ENCODE data around the gene HDGFL2.

Gene HDGFL2

DNA sequence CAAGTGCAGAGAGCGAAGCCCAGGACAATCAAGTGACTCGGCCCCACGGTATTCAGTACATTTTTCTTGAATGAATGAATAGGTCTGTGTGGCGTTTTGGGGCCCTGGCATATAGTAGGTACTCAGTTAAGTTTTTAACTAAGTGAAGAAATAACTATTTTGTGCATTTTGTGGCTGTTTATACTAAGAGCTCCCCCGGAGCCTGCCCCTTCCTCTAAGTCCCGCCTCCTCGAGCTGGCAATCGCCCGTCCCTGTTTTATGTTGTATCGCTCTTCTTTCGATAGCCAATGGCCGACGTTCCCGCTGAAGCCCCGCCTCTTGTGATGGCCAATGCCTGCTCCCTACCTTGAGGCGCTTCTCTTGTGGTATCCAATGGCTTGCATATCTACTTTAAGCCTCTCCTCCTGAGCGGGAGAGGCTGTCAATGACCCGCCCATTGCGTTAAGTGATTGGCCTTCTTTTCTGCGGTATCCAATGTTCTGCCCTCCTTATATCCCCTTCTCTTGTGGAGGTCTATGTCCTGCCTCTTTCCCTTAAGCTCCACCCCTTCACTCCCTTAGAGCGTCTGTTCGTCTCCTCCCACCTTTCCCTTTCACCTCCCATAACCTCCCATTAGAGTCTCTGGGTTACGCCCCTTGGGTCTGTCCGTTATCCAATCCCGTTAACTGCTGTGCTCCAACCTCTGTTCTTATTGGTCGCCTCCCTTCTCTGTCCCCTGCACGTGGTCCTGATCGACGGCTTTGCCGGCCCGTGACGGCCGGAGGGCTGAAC, 509 bp upstream of the HDGFL2 start:
- peak; percentile 100 for DNase-seq

DNA sequence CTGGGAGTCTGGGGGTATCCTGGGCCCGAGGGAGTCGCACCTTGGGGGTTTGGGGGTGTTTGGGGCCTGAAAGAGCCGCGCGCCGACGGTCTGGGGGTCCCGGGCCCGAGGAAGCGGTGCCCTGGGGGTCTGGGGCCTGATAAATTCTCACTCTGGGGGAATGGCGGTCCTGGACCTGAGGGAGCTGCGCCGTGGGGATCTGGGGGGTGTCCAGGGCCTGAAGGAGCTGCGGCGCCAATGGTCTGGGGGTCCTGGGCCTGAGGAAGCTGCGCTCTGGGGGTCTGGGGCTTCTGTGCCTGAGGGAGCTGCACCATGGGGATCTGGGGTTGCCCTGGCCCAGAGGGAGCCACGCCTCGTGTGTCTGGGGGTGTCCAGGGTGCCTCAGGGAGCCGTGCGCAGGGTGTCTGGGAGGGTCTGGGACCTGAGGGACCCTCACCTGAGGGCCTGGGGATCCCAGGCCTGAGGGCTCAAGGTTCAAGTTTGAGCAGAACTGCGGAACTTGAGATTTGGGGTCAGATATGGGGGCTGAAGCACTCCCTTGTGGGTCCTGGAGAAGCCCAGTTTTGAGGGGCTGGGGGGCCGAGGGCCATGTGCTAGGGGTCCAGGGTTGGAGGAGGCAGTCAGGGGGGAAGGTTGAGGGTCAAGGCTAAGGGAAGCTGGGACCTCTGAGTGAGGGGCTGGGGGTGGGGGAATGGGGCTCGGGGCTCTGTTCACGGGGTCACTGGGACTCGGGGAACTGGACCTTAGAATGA, 1.1 kb downstream of the HDGFL2 start:
- DNase-seq = no peak

DNA sequence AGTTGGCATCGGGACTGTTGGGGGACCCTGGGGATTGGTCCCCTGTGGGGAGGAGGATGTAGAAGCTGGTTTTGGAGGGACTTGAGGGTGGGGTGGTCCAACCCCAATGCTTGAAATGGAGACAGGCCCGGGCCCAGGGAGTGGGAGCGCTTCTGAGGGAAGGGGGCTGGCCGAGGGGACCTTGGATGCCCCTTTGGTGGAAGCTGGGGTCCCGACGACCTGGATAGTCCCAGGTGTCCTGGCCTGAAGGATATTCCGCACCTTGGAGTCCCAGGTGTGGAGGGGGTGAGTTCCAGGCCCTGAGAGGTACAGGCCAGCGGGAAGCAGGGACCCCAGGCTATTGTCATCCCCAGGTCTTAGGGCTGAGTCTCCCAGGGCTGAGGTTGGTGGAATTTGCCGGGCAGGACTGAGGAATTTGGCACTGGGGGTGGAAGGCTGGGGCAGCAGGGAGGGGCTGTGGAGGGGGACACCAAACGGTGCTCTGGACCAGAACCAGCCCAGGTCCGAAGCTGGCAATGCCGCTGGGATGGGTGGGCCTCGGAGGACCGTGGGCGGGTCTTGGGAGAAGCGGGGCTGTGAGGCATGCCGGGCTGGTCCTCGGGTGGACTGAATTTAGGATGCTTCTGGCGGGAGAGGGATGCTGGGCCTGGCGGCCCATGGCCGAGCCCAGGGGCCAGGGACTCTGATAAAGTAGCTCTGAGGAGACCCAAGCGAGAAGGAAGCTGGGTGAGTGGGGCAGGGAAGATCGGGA, 1.8 kb downstream of the HDGFL2 start:
- DNase-seq = no peak

DNA sequence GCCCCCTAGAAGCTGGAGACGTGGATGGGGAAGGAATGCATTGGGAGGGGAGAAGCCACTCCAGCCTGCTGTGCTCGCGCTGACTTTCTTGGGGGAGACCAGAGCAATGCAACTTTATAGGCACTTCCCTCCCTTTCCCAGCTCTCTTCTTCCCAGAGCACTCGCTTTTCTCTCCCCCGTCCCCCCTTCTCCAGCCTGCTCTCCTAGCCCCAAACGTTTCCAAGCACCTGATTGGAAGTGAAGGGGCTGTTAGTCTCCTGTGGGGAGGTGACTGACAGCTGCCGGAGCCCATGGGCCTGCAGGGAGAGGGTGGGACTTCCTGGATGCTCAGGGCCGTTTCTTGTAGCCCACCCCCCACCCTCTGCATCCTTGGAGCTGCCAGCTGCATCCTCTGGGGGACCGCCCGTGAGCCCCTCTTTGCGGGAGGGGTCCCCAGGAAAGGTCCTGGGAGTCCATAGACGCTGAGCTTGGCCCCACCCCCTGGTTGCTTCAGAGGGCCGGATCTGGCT, 2.5 kb downstream of the HDGFL2 start:
- peak; percentile 66 to 83 for DNase-seq

DNA sequence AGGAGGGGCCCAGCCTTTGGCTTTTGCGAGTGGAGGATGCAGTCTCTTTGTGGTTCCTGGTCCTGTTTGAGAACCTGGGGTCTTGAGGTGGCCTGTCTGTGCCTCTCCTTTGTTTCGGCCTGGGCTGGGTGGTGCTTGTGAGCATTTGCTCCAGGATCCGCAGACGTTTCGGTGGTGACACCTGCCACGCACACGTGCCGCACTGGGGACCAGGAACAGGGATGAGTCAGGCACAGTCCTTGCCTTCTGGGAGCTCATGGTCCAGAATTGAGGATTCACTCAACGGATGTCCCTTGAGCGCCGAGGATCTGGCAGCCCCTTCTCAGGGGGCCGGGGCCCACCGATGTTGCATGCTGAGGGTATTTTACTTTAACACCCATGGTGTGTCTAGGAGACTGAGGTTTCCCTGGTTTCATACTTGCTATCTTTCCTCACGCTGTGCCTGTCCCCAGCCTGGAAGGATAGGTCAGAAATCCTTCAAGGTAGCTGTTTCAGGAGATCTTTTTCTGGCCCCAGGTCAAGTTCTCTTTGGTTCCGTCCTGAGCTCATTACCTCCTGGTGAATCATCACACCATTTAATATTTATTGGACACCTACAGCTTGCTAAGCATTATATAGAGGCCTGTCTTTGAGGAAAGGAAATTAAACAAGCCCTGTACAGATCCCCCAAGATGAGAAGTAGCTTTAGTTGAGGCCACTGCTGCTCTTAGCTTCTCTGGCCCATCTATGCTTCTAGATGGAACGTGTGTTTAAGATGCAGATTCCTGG, 5.1 kb downstream of the HDGFL2 start:
- DNase-seq = no peak

DNA sequence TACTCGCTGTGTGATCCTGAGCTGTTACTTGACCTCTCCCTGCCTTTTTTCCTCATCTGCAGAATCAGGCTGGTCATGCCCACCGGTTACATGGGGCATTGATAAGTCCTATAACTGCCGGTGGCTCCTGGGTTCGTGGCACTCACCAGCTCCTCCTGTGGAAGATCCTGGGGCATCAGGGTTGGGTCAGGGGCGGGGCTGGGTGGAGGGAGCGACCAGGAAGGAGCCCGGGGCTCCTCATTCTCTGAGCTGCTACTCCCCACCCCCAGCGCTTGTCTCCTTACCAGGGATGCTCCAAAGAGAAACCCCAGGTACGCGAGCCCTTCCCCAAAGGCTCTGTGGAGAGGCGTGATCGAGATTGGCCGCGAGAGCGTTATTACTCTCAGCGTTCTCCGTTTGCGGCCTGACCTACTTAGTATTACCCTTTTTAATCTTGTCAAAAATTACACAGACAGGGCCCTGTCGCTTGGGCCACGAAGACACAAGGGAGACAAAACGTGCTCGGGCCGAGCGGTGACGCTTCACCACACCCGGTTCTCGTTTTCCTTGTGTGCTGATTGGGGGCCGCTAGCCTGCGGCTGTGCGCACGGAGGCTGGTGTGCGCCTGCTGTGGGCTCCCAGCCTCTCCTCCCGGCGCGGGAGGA, 10.7 kb downstream of the HDGFL2 start:
- DNase-seq = no peak

DNA sequence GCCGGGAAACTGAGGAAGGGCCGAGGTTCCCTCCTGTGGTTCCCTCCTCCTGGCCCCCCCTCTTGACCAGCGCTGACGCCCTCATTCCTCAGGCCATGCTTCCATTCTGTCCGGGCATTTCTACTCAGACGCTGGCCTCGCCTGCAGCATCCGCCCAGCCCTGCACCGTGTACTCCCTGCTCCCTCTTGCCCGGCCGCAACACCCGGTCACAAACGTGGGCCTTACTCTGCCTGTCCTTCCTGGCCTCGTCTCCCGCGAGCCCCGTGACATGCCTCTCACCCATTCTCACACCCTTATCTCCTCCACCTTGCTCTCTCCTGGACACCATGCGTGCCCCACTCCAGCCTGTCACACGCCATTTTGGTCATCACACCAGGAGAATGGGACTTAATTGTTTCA, 11.3 kb downstream of the HDGFL2 start:
- DNase-seq = no peak

DNA sequence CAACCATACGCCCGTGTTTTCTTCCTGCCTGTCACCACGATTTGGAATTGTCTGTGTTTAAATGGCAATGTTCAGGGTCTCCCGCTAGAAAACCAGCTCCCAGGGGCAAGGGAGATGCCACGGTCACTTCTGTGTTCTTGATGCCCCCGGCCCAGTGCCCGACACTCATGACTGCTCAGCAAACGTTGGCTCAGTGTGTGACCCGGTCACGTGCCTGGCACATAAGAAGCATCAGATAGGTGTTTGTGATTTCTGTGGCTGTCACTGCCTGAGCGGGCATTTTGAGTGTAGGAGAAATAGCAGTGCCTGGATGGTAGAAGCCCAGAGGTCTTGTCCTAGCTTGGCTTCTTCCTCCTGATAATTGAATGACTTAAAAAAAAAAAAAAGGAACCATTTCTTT, 15.5 kb downstream of the HDGFL2 start:
- DNase-seq = no peak

DNA sequence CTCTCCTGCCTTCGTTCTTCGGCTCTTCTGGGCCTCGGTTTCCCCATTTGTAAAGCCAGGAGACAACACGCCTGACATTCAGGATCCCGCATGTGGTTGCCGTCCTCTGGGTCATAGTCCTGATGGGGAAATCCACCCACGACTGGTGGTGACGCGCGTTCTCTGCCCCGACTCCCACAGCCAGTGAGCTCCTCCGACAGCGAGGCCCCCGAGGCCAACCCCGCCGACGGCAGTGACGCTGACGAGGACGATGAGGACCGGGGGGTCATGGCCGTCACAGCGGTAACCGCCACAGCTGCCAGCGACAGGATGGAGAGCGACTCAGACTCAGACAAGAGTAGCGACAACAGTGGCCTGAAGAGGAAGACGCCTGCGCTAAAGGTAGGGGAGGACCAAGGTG, 16.4 kb downstream of the HDGFL2 start:
- no peak for DNase-seq

DNA sequence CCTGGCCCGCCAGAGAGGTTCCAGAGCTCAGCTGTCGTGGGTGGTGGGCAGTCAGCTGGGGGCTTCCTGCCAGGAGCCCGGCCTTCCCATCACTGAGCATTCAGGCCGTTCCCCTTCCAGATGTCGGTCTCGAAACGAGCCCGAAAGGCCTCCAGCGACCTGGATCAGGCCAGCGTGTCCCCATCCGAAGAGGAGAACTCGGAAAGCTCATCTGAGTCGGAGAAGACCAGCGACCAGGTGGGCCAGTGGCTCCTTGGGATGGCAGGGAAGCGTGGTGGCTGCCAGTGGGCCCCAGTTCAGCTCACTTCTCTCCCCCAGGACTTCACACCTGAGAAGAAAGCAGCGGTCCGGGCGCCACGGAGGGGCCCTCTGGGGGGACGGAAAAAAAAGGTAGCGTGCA, 19.3 kb downstream of the HDGFL2 start:
- DNase-seq = no peak

DNA sequence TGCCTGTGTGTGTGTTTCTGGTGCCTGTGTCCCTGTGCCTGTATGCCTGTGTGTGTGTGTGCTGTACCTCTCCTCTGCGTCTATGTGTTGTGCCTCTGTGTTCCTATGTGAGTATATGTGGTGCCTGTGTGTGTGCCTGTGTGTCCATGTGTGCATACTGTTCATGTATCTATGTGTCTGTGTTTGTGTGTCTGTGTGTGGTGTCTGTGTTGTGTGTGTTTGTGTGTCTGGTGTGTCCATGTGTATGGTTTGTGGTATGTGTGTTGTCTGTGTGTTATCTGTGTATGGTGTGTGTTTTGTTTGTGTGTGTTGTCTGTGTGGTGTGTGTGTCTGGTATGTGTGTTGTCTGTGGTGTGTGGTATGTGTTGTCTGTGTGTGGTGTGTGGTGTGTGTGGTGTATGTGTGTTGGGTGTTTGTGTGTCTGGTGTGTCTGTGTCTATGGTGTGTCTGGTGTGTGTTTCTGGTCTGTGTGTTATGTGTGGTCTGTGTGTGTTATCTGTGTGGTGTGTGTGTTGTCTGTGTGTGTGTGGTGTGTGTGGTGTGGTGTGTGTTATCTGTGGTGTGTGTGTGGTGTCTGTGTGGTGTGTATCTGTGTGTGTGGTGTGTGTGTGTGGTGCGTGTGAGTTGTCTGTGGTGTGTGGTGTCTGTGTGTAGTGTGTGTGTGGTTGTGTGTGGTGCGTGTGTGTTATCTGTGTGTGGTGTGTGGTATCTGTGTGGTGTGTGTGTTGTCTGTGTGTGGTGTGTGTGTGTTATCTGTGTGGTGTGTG, 20.4 kb downstream of the HDGFL2 start:
- DNase-seq = no peak

DNA sequence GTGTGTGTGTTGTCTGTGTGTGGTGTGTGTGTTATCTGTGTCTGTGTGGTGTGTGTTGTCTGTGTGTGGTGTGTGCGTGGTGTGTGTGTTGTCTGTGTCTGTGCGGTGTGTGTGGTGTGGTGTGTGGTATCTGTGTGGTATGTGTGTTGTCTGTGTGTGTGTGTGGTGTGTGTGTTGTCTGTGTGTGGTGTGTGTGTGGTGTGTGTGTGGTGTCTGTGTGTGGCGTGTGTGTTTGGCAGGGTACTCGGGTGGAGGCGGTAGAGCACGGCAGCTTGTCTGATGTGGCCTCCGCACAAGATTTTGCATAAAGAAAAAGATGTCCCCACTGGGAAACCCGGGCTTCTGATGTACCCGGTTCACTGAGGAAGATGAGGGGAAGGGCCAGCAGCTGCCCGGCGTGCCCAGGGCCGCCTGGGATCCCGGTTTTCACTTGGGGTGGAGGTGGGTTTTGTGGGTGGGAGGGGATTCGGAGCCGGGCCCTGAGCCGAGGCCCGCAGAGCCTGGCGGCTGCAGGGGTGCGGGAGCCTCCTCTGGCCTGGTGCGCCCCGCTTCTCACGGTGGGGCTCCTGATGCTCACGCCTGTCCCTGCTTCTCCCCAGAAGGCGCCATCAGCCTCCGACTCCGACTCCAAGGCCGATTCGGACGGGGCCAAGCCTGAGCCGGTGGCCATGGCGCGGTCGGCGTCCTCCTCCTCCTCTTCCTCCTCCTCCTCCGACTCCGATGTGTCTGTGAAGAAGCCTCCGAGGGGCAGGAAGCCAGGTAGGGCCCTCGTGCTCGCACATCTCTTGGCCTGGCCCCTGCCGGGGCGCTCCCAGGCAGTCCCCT, 21.2 kb downstream of the HDGFL2 start:
- DNase-seq = no peak

DNA sequence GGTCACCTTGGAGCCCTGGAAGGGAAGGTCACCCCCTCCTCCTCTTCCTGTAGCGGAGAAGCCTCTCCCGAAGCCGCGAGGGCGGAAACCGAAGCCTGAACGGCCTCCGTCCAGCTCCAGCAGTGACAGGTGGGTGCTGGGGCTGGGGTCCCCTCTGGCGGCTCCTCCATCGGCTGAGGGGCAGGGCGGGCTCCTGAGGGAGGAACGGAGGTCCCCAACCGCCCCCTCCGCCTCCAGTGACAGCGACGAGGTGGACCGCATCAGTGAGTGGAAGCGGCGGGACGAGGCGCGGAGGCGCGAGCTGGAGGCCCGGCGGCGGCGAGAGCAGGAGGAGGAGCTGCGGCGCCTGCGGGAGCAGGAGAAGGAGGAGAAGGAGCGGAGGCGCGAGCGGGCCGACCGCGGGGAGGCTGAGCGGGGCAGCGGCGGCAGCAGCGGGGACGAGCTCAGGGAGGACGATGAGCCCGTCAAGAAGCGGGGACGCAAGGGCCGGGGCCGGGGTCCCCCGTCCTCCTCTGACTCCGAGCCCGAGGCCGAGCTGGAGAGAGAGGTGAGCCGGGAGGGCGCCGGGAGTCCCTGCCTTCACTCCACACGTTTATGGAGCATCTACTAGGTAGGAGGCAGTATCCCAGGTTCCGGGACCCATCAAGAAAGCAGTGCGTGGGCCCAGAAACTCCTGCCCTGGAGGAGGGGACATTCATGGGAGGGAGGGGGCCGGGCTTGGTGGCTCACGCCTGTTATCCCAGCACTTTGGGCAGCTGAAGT, 22.0 kb downstream of the HDGFL2 start:
- no peak for DNase-seq

DNA sequence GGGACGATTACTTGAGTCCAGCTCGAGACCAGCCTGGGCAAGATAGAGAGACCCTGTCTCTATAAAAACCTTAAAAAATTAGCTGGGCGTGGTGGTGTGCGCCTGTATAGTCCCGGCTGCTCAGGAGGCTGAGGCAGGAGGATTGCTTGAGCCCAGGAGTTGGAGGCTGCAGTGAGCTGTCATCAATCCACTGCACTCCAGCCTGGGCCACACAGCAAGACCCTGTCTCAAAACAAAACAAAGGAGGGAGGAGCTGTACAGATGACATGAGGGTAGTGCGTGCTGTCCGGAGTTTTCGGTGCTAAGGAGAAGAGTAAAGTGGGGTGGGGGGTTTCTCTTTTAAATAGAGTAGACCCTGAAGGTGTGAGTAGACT, 22.6 kb downstream of the HDGFL2 start:
- DNase-seq = no peak

DNA sequence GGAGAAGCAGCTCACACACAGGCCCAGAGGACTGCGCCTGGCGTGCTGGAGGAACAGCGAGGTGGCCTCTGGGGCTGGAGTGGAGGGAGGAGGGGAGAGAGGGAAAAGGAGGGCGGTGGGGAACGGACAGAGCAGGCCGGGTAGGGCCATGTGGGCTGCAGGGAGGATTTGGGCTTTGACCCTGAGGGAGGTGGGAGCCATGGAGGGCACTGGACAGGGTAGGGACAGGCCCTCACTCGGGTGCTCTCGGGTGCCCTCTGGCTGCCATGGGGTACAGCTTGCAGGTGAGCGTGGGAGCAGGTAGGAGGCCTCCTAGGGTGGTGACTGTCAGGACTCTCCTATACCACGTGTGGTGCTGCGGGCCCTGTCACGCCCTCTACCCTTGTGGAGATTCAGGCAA, 23.4 kb downstream of the HDGFL2 start:
- DNase-seq = no peak

DNA sequence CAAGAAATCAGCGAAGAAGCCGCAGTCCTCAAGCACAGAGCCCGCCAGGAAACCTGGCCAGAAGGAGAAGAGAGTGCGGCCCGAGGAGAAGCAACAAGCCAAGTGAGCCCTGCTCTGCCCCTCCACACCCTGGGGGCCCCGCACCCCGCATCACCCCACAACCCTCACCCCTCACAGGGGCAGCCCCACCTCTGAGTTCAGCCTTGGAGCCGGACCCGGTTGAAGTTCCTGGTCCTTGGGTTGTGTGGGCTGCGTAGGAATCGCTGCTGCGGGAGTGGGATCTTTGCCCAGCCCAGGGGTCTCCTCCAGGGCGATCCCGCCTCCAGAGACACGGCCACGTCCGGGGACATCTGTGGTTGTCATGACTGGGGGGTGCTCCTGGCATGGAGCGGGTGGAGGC, 24.2 kb downstream of the HDGFL2 start:
- no peak for DNase-seq

DNA sequence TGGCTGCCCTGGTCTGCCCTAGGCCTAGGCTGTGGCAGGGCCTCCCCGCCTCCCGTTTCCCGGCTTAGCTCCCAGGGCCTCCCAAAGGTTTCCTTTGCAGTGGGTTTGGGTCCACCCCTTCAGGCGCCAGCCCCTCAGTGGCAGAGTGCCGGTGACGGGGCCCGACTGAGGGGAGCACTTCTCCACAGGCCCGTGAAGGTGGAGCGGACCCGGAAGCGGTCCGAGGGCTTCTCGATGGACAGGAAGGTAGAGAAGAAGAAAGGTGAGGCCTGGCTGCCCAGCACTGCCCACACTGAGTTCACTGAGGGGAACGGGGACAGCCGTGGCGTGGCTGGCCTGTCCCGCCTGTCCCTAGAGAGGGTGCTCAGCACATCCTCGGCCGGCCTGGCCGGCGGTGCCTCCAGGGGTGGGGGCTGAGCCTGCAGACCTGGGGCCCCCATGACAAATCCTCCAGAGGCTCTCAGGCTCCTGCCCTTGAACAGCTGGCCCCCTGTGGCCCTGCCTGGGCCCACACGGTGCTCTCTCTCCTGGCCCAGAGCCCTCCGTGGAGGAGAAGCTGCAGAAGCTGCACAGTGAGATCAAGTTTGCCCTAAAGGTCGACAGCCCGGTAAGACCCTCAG, 25.8 kb downstream of the HDGFL2 start:
- DNase-seq = no peak

DNA sequence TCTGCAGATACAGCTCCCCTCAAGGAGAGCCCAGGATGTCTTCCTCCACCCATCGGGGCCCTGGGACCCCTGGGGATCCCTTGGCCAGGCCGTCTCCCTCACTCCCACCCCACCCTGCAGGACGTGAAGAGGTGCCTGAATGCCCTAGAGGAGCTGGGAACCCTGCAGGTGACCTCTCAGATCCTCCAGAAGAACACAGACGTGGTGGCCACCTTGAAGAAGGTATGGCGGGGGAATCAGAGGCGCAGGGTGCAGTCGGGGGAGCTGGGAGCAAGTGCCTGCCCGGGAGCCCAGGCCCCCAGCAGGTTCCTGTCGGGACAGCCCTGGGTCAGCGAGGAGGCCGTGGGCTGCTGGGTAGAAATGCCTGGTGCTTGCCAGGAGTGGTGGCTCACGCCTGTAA, 26.6 kb downstream of the HDGFL2 start:
- DNase-seq = no peak

DNA sequence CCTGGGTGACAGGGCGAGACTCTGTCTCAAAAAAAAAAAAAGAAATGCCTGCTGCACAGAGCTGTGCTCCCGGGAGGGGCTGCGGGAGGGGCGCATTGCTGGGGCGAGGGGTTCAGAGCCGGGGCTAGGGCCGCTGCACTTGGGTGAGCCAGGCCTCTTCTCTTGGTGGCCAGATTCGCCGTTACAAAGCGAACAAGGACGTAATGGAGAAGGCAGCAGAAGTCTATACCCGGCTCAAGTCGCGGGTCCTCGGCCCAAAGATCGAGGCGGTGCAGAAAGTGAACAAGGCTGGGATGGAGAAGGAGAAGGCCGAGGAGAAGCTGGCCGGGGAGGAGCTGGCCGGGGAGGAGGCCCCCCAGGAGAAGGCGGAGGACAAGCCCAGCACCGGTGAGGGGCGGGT, 27.2 kb downstream of the HDGFL2 start:
- DNase-seq = no peak

Measured in cerebellar nuclear complex (tissue), 1 donor.